ENCODE results near the gene NME3. TPM values are rescaled to one million over a fixed set of nuclear protein-coding genes. Genes with fewer than 3 reads are reported as not detected.
A peak's percentile ranks its signal among the peaks of the same experiment; 100 is the strongest.

NME3 gene
- total and polyA plus RNA-seq, 4 donors: 10.4 to 38.0 (median 19.4) TPM

GRCh38 chr16:1771864-1772361, 570 bp upstream of the NME3 start:
- Histone ChIP-seq H3K4me1 (ENCODE audit: control insufficient read depth in 4 of 4, insufficient read depth in 4 of 4, low read length in 3 of 4) (peaks cover 10 to 50% (median 29%) of the 10 kb centered on the region in 4 donors), H3K27me3 (ENCODE audit: control insufficient read depth in 4 of 4, insufficient read depth in 4 of 4, low read length in 3 of 4) (no peaks in the 10 kb centered on the region), H3K9ac (ENCODE audit: low read depth in 1 of 2, low read length in 2 of 2) (peak overlapping the region; percentile 21 to 62), H3K36me3 (ENCODE audit: control insufficient read depth in 4 of 4, insufficient read depth in 3 of 4, low read depth in 1 of 4, low read length in 3 of 4) (peaks cover 0 to 20% (median 4%) of the 10 kb centered on the region in 4 donors), H3K4me3 (ENCODE audit: low read depth in 1 of 3, low read length in 3 of 3) (peak overlapping the region; percentile 73 to 93 (median 78)), H3K27ac (ENCODE audit: low read depth in 1 of 2, low read length in 2 of 2) (peak overlapping the region; percentile 83 to 94), H3K9me3 (ENCODE audit: control insufficient read depth in 4 of 4, low read length in 3 of 4) (no peaks in the 10 kb centered on the region)
- WGBS: 12% methylated on average over 22 of the region's 22 CpGs
- no peak for TF ChIP-seq GABPA (IDR thresholded peaks at IDR 0.05 in 1 of 2, conservative IDR thresholded peaks at IDR 0.05 in 1 of 2)
- no peak for TF ChIP-seq TAF1 (conservative IDR thresholded peaks at IDR 0.05)
- TF ChIP-seq RXRA (IDR thresholded peaks at IDR 0.05): no peak
- TF ChIP-seq, protein P1, sequence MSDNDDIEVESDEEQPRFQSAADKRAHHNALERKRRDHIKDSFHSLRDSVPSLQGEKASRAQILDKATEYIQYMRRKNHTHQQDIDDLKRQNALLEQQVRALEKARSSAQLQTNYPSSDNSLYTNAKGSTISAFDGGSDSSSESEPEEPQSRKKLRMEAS (IDR thresholded peaks at IDR 0.05): no peak
- no peak for TF ChIP-seq RAD21 (IDR thresholded peaks at IDR 0.05)
- no peak for TF ChIP-seq FOXA1 (IDR thresholded peaks at IDR 0.05)
- no peak for TF ChIP-seq SP1 (IDR thresholded peaks at IDR 0.05)
- no peak for TF ChIP-seq NR2F2 (IDR thresholded peaks at IDR 0.05)
- no peak for TF ChIP-seq HNF4G (IDR thresholded peaks at IDR 0.05)
- TF ChIP-seq, protein P2, sequence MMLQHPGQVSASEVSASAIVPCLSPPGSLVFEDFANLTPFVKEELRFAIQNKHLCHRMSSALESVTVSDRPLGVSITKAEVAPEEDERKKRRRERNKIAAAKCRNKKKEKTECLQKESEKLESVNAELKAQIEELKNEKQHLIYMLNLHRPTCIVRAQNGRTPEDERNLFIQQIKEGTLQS (IDR thresholded peaks at IDR 0.05): no peak
- TF ChIP-seq FOXA2 (IDR thresholded peaks at IDR 0.05): no peak
- TF ChIP-seq EGR1 (IDR thresholded peaks at IDR 0.05; ENCODE audit: low read depth in 2 of 2): no peak
- no peak for TF ChIP-seq ZBTB33 (IDR thresholded peaks at IDR 0.05)
- no peak for TF ChIP-seq JUND (IDR thresholded peaks at IDR 0.05)
- no peak for TF ChIP-seq HNF4A (conservative IDR thresholded peaks at IDR 0.05)
- TF ChIP-seq YY1 (IDR thresholded peaks at IDR 0.05): no peak
- TF ChIP-seq REST (IDR thresholded peaks at IDR 0.05): no peak
- TF ChIP-seq, protein P3, sequence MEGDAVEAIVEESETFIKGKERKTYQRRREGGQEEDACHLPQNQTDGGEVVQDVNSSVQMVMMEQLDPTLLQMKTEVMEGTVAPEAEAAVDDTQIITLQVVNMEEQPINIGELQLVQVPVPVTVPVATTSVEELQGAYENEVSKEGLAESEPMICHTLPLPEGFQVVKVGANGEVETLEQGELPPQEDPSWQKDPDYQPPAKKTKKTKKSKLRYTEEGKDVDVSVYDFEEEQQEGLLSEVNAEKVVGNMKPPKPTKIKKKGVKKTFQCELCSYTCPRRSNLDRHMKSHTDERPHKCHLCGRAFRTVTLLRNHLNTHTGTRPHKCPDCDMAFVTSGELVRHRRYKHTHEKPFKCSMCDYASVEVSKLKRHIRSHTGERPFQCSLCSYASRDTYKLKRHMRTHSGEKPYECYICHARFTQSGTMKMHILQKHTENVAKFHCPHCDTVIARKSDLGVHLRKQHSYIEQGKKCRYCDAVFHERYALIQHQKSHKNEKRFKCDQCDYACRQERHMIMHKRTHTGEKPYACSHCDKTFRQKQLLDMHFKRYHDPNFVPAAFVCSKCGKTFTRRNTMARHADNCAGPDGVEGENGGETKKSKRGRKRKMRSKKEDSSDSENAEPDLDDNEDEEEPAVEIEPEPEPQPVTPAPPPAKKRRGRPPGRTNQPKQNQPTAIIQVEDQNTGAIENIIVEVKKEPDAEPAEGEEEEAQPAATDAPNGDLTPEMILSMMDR (IDR thresholded peaks at IDR 0.05; ENCODE audit: low read depth, low read length, missing input control): no peak
- no peak for DNase-seq (ENCODE audit: low spot score)
